ENCODE data around the gene BICD2.

BICD2 gene

GRCh38 chr9:92714787-92715487 lies 49.7 kb downstream of the BICD2 start:
- no peak for DNase-seq (ENCODE audit: low spot score)

DNA sequence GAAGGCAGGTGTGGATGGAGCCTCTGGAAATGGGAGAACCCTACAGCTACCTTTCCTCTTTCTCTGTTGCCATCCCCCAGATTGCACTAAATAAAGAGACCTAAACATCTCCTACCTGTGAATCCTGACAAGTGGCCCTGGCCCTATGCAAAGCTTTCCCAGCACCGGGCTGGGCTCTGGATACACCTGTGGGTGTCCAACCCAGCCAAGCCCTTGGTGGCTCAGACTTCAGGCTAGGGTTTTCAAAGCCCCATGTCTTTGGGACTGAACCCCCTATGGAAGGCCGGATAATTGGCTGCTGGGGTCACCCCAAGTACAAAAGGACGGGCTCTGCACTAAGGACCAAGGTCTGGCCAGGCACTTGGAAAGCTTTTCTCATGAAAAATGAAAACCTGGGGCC lies 50.6 kb downstream of the BICD2 start:
- DNase-seq (ENCODE audit: low spot score): no peak

GRCh38 chr9:92713528-92713927 lies 51.1 kb downstream of the BICD2 start:
- no peak for DNase-seq (ENCODE audit: low spot score)

- DNase-seq (ENCODE audit: low spot score): no peak
Observed at GRCh38 chr9:92712767-92713166, 51.9 kb downstream of the BICD2 start.

- no peak for DNase-seq (ENCODE audit: low spot score)
Observed at GRCh38 chr9:92711844-92712243, 52.8 kb downstream of the BICD2 start.

DNA sequence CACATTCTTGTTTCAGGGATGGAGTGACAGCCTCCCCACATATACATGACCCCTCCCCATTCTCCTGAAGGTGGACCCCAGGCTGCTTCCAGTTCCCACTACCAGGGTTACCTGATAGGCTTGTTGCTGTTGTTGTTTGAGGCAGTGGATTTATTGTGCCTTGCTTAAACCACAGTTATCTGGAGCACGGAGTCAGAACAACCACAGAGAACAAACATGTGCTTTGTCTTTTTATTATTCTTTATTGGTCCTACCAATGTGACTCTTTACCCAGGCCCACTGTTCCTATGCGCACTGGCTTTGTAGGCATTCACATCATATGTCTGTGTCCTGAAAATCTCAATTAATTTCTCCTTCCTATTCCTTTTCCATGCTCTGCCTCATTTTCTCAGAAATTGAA lies 53.5 kb downstream of the BICD2 start:
- DNase-seq (ENCODE audit: low spot score): peak; percentile 51

DNA sequence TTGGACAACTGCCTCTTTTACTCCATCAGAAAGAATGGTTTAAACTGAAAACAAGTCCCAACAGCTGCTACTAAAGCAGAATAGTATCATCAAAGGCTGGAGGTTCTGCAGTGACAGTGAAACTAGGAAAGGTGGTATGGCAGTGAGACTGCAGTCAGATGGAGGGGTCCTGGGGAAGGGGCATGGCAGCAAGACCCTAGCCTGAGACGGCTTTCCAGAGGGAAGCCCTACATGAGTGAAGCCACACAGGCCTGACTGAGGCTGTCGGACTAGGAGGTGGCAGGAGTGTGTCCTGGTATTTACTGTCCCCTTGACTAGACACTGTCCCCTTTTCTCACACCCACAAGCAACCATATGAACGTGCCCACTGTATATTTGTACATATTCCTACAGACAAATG lies 54.3 kb downstream of the BICD2 start:
- DNase-seq (ENCODE audit: low spot score): no peak

GRCh38 chr9:92709954-92710353 lies 54.7 kb downstream of the BICD2 start:
- no peak for DNase-seq (ENCODE audit: low spot score)

DNA sequence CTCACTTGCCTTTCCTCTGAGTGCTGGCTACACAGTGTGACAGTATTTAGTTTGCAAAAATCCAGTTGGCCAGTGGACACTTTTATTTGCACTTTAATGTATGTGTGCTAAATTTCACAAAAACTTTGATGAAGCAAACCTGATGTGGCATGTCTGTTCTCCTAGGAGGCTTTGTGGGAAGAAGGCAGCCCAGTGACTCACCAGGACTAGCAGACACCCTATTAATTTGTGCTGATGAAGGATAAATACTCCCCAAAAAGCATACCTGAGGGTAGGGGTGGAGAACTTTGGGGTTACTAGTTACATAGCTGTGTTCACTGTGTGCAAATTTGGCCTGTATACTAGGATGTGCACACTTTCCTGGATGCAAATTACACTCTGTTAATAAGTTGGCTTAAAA lies 55.4 kb downstream of the BICD2 start:
- DNase-seq (ENCODE audit: low spot score): no peak

- no peak for DNase-seq (ENCODE audit: low spot score)
Observed at GRCh38 chr9:92707530-92707929, 57.1 kb downstream of the BICD2 start.

DNA sequence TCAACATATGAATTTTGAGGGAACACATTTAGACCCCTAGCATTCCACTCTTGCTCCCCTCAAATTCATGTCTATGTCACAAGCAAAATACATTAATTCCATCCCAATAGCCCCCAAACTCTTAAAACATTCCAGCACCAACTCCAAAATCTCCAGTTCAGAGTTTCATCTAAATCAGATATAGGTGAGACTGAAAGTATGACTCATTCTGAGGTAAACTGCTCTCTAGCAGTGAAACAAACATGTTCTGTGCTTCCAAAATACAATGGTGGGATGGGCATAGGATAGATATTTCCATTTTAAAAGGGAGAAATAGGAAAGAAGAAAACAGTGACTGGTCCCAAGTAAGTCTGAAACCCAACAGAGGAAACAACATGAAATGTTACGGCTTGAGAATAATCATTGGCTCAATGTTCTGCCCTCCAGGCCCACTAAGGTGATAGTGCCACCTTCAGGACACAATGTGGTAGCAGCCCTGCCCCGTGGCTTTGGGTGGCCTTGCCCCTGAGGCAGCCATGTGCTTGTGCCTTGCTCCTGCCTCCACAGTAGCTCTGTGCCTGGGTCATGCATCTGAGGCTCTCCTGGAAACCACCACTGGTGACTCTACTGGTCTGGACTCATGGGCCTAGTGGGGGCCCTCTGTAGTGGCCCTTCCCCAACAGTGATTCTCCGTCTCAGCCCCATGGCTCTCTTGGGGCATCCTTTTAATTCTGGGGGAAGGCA lies 58.3 kb downstream of the BICD2 start:
- no peak for DNase-seq (ENCODE audit: low spot score)

GRCh38 chr9:92704528-92704927 lies 60.1 kb downstream of the BICD2 start:
- DNase-seq (ENCODE audit: low spot score): no peak

DNA sequence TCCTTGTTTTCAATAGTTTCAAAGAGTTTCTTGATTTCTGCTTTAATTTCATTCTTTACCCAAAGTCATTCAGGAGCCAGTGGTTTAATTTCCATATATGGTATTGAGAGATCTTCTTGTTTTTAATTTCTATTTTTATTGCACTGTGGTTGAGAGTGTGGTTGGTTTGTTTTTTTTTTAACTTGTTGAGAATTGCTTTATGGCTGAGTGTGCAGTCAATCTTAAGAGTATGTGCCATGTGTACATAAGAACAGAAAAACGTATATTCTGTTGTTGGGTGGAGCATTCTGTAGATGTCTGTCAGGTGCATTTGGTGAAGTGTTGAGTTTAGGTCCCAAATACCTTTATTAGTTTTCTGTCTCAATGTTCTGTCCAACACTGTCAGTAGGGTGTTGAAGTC lies 68.0 kb downstream of the BICD2 start:
- no peak for DNase-seq (ENCODE audit: low spot score)

- no peak for DNase-seq (ENCODE audit: low spot score)
Observed at GRCh38 chr9:92686954-92687353, 77.7 kb downstream of the BICD2 start.

DNA sequence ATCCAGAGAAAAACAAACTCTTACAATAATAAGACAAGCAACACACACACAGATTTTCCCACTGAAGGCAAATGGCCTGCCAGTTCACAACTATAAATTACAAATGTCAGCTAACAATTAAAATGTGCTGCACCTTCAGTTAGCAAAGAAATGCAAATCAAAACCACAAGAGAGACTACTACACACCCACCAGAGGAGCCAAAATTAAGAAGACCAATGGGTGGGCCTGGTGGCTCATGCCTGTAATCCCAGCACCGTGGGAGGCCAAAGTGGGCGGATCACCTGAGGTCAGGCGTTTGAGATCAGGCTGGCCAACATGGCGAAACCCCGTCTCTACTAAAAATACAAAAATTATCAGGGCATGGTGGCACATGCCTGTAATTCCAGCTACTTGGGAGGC lies 79.6 kb downstream of the BICD2 start:
- no peak for DNase-seq (ENCODE audit: low spot score)

- no peak for DNase-seq (ENCODE audit: low spot score)
Observed at GRCh38 chr9:92682269-92682668, 82.4 kb downstream of the BICD2 start.

DNA sequence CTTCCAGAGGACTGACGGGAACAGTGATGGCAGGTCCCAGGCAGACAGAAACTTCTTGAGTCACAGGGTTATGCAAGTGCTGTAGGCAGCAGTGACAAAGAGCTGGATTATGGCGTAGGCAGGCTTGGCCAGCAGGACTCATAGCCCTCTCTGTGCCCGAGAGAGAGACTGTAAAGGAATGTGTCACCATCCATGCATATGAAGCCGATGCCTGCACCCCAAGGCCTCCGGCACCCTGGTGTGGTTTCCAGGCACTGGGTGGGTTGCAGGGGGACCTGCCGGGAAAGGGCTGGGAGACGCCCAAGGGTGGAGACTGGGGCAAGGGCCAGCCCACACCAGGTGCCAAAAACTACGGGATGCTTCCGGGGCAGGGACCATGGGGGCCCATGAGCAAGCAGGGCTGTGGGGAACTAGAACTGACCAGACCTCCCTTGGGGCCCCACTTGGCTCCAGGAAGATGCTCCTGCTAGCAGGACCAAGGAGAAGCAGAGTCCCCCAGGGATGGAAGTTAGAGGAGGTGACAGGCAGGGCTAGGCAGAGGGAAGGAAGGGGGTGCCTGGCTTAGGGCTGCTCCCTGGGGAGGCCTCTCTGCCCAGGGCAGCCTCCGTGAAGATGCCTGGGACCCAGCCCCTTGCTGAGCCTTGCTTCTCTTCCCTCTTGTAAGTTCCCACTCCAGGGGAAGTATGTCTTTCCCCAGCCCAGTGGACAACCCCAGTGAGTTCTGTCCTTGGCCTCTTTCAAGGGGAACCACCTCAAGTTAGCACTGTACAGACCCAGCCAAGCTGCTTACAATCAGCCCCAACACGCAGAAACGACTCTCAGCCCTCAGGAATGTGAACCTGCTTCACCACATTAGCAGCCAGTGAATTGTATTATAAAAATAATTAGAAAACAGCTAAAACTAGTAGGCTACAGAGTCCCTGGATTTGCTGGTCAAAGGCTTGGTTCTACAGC lies 84.2 kb downstream of the BICD2 start:
- no peak for DNase-seq (ENCODE audit: low spot score)

DNA sequence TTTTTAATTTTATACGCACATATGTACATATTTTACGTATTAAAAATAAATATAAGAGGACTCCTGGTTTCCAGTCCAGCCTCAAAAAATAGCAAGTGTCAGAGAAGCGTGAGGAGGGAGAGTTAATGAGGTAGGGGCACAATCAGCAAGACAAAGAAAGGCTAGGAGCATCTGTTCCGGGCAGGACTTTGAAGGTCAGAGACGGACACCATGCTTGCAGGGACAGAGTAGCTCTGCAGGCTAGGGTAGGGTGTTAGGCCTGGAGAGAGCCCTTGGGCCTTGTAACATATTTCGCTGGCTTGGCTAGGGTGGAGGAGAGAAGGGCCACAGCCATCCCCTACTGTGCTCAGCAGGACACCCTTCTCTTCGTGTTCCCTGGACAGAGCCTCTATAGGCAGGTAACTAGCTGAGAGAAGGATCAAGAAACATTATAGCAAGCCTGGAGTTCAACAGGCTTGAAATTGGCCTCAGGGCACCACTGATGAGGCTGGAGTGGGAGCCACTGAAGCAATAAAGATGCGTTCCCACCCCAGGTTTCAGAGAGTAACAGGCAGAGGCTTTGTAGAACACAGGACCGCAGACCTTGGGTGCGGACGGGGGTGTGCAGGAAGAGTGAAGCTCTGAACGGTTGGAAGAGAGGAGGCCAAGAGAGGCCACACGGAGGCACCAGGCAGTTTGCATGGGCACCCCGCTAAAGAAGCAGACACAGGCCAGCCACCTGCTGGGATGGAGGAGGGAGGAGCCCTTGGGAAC lies 85.0 kb downstream of the BICD2 start:
- no peak for DNase-seq (ENCODE audit: low spot score)

- DNase-seq (ENCODE audit: low spot score): peak; percentile 82
Observed at GRCh38 chr9:92671323-92671722, 93.3 kb downstream of the BICD2 start.

DNA sequence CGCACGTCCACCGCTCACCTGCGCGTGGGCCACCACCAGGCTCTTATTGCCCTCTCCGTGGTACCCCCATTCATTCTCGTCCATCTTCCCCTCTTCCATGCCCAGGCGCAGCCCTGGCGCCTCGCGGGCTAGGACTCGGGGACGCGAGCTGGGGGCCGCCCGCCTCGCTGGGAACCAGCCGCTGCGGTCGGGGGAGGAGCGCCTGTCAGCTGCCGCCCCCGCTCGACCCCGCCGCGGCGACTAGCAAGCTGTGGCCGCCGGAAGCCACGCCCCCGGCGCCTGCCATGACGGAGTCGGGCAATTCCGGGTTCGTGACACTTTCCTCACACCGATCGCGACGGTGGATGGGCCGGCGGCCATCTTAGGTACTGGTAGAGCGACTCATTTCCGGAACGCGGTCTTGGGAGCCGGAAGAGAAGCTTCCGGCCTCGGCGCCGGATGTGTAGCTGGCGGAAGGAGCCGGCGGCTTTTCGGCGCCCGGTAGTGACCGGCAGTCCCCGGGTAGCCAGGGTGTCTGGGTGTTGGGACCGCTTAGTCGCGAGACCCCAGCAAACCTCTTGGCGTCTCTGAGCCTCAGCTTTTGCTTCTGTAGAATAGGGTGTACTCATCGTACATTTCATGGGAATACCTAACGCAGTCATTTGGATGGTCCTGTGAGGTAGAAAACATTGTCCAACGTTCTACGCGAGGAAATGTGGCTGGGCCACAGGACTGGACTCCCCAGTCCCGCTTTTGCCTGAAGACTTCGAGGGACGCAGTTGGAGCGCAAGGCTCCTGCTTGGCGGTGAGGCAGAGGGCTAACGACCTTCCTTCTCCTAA lies 94.5 kb downstream of the BICD2 start, which contains the start of gene IPPK:
TSS of gene IPPK (minus strand) at position 242 of the 819 bp plus-strand sequence. CDS start at position 99, 143 bp downstream.
- DNase-seq (ENCODE audit: low spot score): peak; percentile 100

DNA sequence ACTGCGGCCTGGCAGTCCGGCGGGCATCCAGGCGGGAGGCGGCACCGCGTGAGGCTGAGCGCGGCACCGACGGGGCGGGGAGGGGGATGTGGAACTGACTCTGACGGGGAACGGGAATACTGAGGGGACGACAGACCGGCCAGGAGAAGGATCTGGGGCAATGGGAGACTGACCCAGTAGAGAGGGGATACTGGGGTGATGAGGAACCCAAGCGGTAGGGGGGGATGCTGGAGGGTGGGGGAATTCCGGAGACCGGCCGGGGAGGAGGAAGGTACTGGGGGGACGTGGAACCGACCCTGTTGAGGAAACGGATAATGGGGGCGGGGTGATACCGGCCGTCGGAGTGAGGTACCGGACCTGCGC lies 95.1 kb downstream of the BICD2 start:
- DNase-seq (ENCODE audit: low spot score): no peak

Data from COLO829 (cell line).